Endothelial cell of umbilical vein (primary cell): ENCODE measurements around the gene RALA. TPM values are rescaled to one million over a fixed set of nuclear protein-coding genes. Genes with fewer than 3 reads are reported as not detected.

Experiments
- BruUV-seq: library from RNA; stranded (reverse); fragments of 400-500 nt; replicated peaks from 2 replicates; lab custom pipeline; 2021; lab: Mats Ljungman, UMichigan
- CTCF ChIA-PET: fragments of 300-600, 350-600 bp; sonication (Branson Sonifier 250); formaldehyde crosslinking; loops from one replicate; lab custom pipeline; 2021; ENCODE audit warnings: antibody characterized with exemption, inconsistent platforms; lab: Charles Lee
- POLR2A ChIA-PET: fragments of 300-600, 350-600 bp; sonication (Branson Sonifier 250); formaldehyde crosslinking; loops from one replicate; lab custom pipeline; 2021; ENCODE audit warnings: antibody characterized with exemption, inconsistent platforms; lab: Charles Lee
- DNase-seq: peaks from one replicate; pipeline ENCODE4 v3.0.0-alpha.2; 2011; ENCODE audit warnings: low read depth, low spot score
- FAIRE-seq: peaks from 2 replicates; lab custom pipeline; 2011; peaks lifted over from hg19 to GRCh38; lab: Jason Lieb, UNC
- H2AFZ ChIP-seq: 2 replicates; pipeline ENCODE4 v1.6.0; 2012; ENCODE audit warnings: low read depth, low read length, control low read depth, inconsistent platforms
- H3K27ac ChIP-seq: 2 replicates; pipeline ENCODE4 v1.5.1; 2011; ENCODE audit warnings: low read depth, mild to moderate bottlenecking, control low read depth, low read length, moderate library complexity; ENCODE audit not compliant: insufficient read depth
- H3K27me3 ChIP-seq, 2 experiments: 2 replicates each; pipeline versions ENCODE4 v1.6.0 to v1.6.1; 2011; ENCODE audit warnings: low read length in 2 of 2, mixed read lengths in 1 of 2; ENCODE audit not compliant: control insufficient read depth in 2 of 2, insufficient read depth in 2 of 2
- H3K36me3 ChIP-seq, 2 experiments: 2 replicates in 1 of 2; 3 replicates in 1 of 2; pipeline ENCODE4 v1.5.1; 2011; ENCODE audit warnings: low read length in 2 of 2, mild to moderate bottlenecking in 1 of 2, moderate library complexity in 1 of 2; ENCODE audit not compliant: control insufficient read depth in 2 of 2, insufficient read depth in 2 of 2; ENCODE audit errors: extremely low read depth in 1 of 2
- H3K4me1 ChIP-seq: 3 replicates; pipeline ENCODE4 v1.5.1; 2011; ENCODE audit warnings: mild to moderate bottlenecking, low read length; ENCODE audit not compliant: control insufficient read depth, insufficient read depth; ENCODE audit errors: extremely low read depth
- H3K4me2 ChIP-seq: 2 replicates; pipeline ENCODE4 v1.6.1; 2011; ENCODE audit warnings: low read length, control low read depth, mixed read lengths; ENCODE audit not compliant: insufficient read depth
- H3K4me3 ChIP-seq, 3 experiments: fragments of 200-600 bp in 1 of 3; sonication (generic), shearing (Covaris generic) in 1 of 3; replicated peaks in 1 of 3; 2 replicates each; pipeline ENCODE4 v1.5.1; 2011 to 2016; ENCODE audit warnings: control low read depth in 3 of 3, low read length in 3 of 3, mild to moderate bottlenecking in 2 of 3, inconsistent platforms in 1 of 3, low read depth in 1 of 3, moderate library complexity in 1 of 3; ENCODE audit not compliant: insufficient read depth in 1 of 3
- H3K79me2 ChIP-seq: 2 replicates; pipeline ENCODE4 v1.6.0; 2012; ENCODE audit warnings: low read length, inconsistent platforms; ENCODE audit not compliant: control insufficient read depth, insufficient read depth
- H3K9ac ChIP-seq: replicated peaks from 2 replicates; pipeline ENCODE3; 2011; ENCODE audit warnings: low read length, control low read depth; ENCODE audit not compliant: insufficient read depth; ENCODE audit errors: extremely low read depth
- H3K9me1 ChIP-seq: replicated peaks from 3 replicates; pipeline ENCODE4 v1.6.0; 2011; ENCODE audit warnings: mild to moderate bottlenecking, low read length; ENCODE audit not compliant: control insufficient read depth, insufficient read depth; ENCODE audit errors: extremely low read depth
- H3K9me3 ChIP-seq: replicated peaks from 2 replicates; pipeline ENCODE4 v1.5.1; 2012; ENCODE audit warnings: low read length, inconsistent platforms; ENCODE audit not compliant: control insufficient read depth, insufficient read depth
- H4K20me1 ChIP-seq: replicated peaks from 2 replicates; pipeline ENCODE3; 2011; ENCODE audit warnings: mild to moderate bottlenecking, low read length; ENCODE audit not compliant: control insufficient read depth, insufficient read depth; ENCODE audit errors: extremely low read depth
- EZH2 ChIP-seq: IDR thresholded peaks from 2 replicates; pipeline ENCODE4 v1.6.1; 2012; ENCODE audit warnings: borderline replicate concordance, low read depth, mild to moderate bottlenecking, moderate library complexity, low read length, inconsistent platforms; ENCODE audit not compliant: severe bottlenecking
- FOS ChIP-seq: IDR thresholded peaks from 2 replicates; pipeline ENCODE4 v1.6.1; 2011; ENCODE audit warnings: mild to moderate bottlenecking, low read length, moderate library complexity, borderline replicate concordance; ENCODE audit not compliant: insufficient read depth
- GATA2 ChIP-seq: IDR thresholded peaks from 2 replicates; pipeline ENCODE4 v1.7.0; 2011; ENCODE audit warnings: low read depth, mild to moderate bottlenecking, moderate library complexity, mixed read lengths, low read length; ENCODE audit not compliant: insufficient read length, insufficient read depth
- JUN ChIP-seq: IDR thresholded peaks from 2 replicates; pipeline ENCODE4 v1.6.1; 2011; ENCODE audit warnings: borderline replicate concordance, low read depth; ENCODE audit not compliant: insufficient read length, insufficient read depth
- MAX ChIP-seq: IDR thresholded peaks from 2 replicates; pipeline ENCODE4 v1.6.1; 2011; ENCODE audit not compliant: insufficient read depth, insufficient read length
- MYC ChIP-seq: IDR thresholded peaks from one replicate; pipeline ENCODE4 v1.6.1; 2011; ENCODE audit warnings: mild to moderate bottlenecking, low read depth, low read length
- POLR2A ChIP-seq: IDR thresholded peaks from 2 replicates; pipeline ENCODE4 v1.6.1; 2012; ENCODE audit warnings: low read depth, mild to moderate bottlenecking, control low read depth, low read length
- POLR2AphosphoS5 ChIP-seq: IDR thresholded peaks from 2 replicates; pipeline ENCODE4 v1.6.1; 2012; ENCODE audit warnings: low read depth, mild to moderate bottlenecking, control low read depth, low read length, moderate library complexity; ENCODE audit not compliant: insufficient read depth
- dilution Hi-C: fragments of 300-500 bp; cut with MboI; formaldehyde crosslinking; loops from one replicate; pipeline ENCODE4 v1.15.0; 2019; ENCODE audit warnings: low sequenced_read_pairs; ENCODE audit not compliant: extremely low pct_ligation_motif_present
- intact Hi-C: fragments of 100-400 bp; cut with micrococcal nuclease; formaldehyde crosslinking; loops from one replicate; pipeline ENCODE4 v1.10.0; 2022
- polyA plus RNA-seq, 4 experiments: library from polyadenylated mRNA; depleted of rRNA in 3 of 4; stranded (reverse) in 3 of 4; unstranded in 1 of 4; fragments of >200 nt; gene quantifications; 2 replicates each; pipeline versions ENCODE4 v1.2.1 to v1.2.3, GENCODE V29; 2011 to 2012; ENCODE audit warnings: missing spikeins in 1 of 4
- total RNA-seq: library from RNA; stranded (reverse); gene quantifications from 2 replicates; pipeline ENCODE4 v1.2.3, GENCODE V29; 2021
- TF ChIP-seq, protein P1 (sequence below), 2 donors: IDR thresholded peaks; 1 replicate in 1 of 2; 2 replicates in 1 of 2; pipeline ENCODE4 v1.5.1; 2011; ENCODE audit warnings: low read length in 2 of 2, mild to moderate bottlenecking in 2 of 2, moderate library complexity in 2 of 2, control low read depth in 1 of 2, inconsistent platforms in 1 of 2, low read depth in 1 of 2; ENCODE audit not compliant: insufficient read depth in 1 of 2; ENCODE audit errors: extremely low read depth in 1 of 2

Gene RALA
- total and polyA plus RNA-seq, 2 donors (not counting 3 experiments of a cell fraction or from before 2014, with no cell fraction given) = 91.1 to 191 TPM

- H2AFZ ChIP-seq = no peak overlapping the region
- H3K27ac ChIP-seq = peak overlapping the region; percentile 99
- H3K9me3 ChIP-seq = no peaks in the 10 kb centered on the region
- no peaks in the 10 kb centered on the region for H3K27me3 ChIP-seq
- no peaks in the 10 kb centered on the region for H4K20me1 ChIP-seq
- H3K9ac ChIP-seq = peak overlapping the region; percentile 92
- dilution Hi-C loops = no loop called here
- peaks cover 75% of the 10 kb centered on the region for H3K4me1 ChIP-seq
- no peaks in the 10 kb centered on the region for H3K79me2 ChIP-seq
- TF ChIP-seq MAX (no peak), POLR2AphosphoS5 (peak; percentile 79), MYC (no peak), FOS (peak; percentile 98), JUN (peak; percentile 97), GATA2 (peak; percentile 98), POLR2A (peak; percentile 14), EZH2 (no peak)
- TF ChIP-seq, protein P1, sequence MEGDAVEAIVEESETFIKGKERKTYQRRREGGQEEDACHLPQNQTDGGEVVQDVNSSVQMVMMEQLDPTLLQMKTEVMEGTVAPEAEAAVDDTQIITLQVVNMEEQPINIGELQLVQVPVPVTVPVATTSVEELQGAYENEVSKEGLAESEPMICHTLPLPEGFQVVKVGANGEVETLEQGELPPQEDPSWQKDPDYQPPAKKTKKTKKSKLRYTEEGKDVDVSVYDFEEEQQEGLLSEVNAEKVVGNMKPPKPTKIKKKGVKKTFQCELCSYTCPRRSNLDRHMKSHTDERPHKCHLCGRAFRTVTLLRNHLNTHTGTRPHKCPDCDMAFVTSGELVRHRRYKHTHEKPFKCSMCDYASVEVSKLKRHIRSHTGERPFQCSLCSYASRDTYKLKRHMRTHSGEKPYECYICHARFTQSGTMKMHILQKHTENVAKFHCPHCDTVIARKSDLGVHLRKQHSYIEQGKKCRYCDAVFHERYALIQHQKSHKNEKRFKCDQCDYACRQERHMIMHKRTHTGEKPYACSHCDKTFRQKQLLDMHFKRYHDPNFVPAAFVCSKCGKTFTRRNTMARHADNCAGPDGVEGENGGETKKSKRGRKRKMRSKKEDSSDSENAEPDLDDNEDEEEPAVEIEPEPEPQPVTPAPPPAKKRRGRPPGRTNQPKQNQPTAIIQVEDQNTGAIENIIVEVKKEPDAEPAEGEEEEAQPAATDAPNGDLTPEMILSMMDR (IDR thresholded peaks at IDR 0.05; ENCODE audit: extremely low read depth in 1 of 2, insufficient read depth in 1 of 2, low read depth in 1 of 2, low read length in 2 of 2) = peak; percentile 30 to 42
- H3K36me3 ChIP-seq = no peaks in the 10 kb centered on the region
- ChIA-PET CTCF (interaction anchor here (1.0 to 10.5 kb wide), 9 partner anchors 12 to 137 kb away, joined by 3 to 134 read pairs (median 7); partner anchors contain the start of gene RALA), POLR2A (interaction anchor here (0.5 to 2.6 kb wide), 7 partner anchors 14 to 29 kb away, joined by 3 to 15 read pairs (median 6); partner anchors contain the start of gene RALA)
- FAIRE-seq (peak; percentile 70), DNase-seq (peak; percentile 89)
- H3K9me1 ChIP-seq = no peaks in the 10 kb centered on the region
- peak overlapping the region in 2 of 3 experiments; percentile 16 to 25 for H3K4me3 ChIP-seq
- intact Hi-C loops = loop anchor here (1.0 to 5.0 kb wide), 7 partner anchors 14 to 338 kb away; partner anchors contain the start of gene RALA
- H3K4me2 ChIP-seq = peak overlapping the region; percentile 83
- BruUV-seq = TSS peak; percentile 46
Observed at GRCh38 chr7:39609113-39609934, 14.0 kb upstream of the RALA start.
